Keratinocyte (primary cell): ENCODE data around the gene AQR. TPM values are rescaled to one million over a fixed set of nuclear protein-coding genes. Genes with fewer than 3 reads are reported as not detected.

Experiments
- DNase-seq: peaks from one replicate; pipeline ENCODE4 v3.0.0-alpha.2; 2011; ENCODE audit warnings: low read depth, missing footprints, low spot score
- FAIRE-seq: peaks from 2 replicates; lab custom pipeline; 2011; peaks lifted over from hg19 to GRCh38; lab: Jason Lieb, UNC
- H2AFZ ChIP-seq: 2 replicates; pipeline ENCODE4 v1.6.0; 2012; ENCODE audit warnings: low read length, control low read depth, inconsistent platforms; ENCODE audit not compliant: control insufficient read depth
- H3K27ac ChIP-seq: 2 replicates; pipeline ENCODE4 v1.5.1; 2011; ENCODE audit warnings: low read length; ENCODE audit not compliant: control insufficient read depth, insufficient read depth
- H3K27me3 ChIP-seq: 3 replicates; pipeline ENCODE4 v1.6.0; 2011; ENCODE audit warnings: low read length; ENCODE audit not compliant: control insufficient read depth, insufficient read depth; ENCODE audit errors: extremely low read depth
- H3K36me3 ChIP-seq, 2 experiments: 2 replicates in 1 of 2; 3 replicates in 1 of 2; pipeline ENCODE4 v1.5.1; 2011; ENCODE audit warnings: low read length in 2 of 2, mild to moderate bottlenecking in 1 of 2; ENCODE audit not compliant: control insufficient read depth in 2 of 2, insufficient read depth in 2 of 2; ENCODE audit errors: extremely low read depth in 1 of 2
- H3K4me1 ChIP-seq: 3 replicates; pipeline ENCODE4 v1.5.1; 2011; ENCODE audit warnings: low read length; ENCODE audit not compliant: control insufficient read depth, insufficient read depth; ENCODE audit errors: extremely low read depth
- H3K4me2 ChIP-seq: 3 replicates; pipeline ENCODE4 v1.6.0; 2011; ENCODE audit warnings: low read depth, low read length; ENCODE audit not compliant: control insufficient read depth, insufficient read depth; ENCODE audit errors: extremely low read depth
- H3K4me3 ChIP-seq, 3 experiments: fragments of 200-600 bp in 1 of 3; sonication (generic) in 1 of 3; 2 replicates in 2 of 3; 3 replicates in 1 of 3; pipeline ENCODE4 v1.5.1; 2011 to 2016; ENCODE audit warnings: low read length in 3 of 3, mild to moderate bottlenecking in 3 of 3, control low read depth in 2 of 3, inconsistent platforms in 1 of 3, low read depth in 1 of 3, mixed read lengths in 1 of 3, mixed run types in 1 of 3, moderate library complexity in 1 of 3; ENCODE audit not compliant: control insufficient read depth in 2 of 3, insufficient read depth in 2 of 3; ENCODE audit errors: extremely low read depth in 1 of 3
- H3K79me2 ChIP-seq: 2 replicates; pipeline ENCODE4 v1.6.0; 2012; ENCODE audit warnings: low read length; ENCODE audit not compliant: control insufficient read depth, insufficient read depth
- H3K9ac ChIP-seq: 3 replicates; pipeline ENCODE4 v1.6.0; 2011; ENCODE audit warnings: low read length; ENCODE audit not compliant: control insufficient read depth, insufficient read depth; ENCODE audit errors: extremely low read depth
- H3K9me1 ChIP-seq: 3 replicates; pipeline ENCODE4 v1.6.0; 2011; ENCODE audit warnings: low read length; ENCODE audit not compliant: control insufficient read depth, insufficient read depth; ENCODE audit errors: extremely low read depth
- H3K9me3 ChIP-seq: 2 replicates; pipeline ENCODE4 v1.5.1; 2012; ENCODE audit warnings: low read depth, low read length; ENCODE audit not compliant: control insufficient read depth
- H4K20me1 ChIP-seq: 3 replicates; pipeline ENCODE4 v1.6.0; 2011; ENCODE audit warnings: low read length; ENCODE audit not compliant: control insufficient read depth, insufficient read depth; ENCODE audit errors: extremely low read depth
- CTCF ChIP-seq, 3 experiments: IDR thresholded peaks in 1 of 3; conservative IDR thresholded peaks in 1 of 3; optimal IDR thresholded peaks in 1 of 3; 2 replicates in 2 of 3; 3 replicates in 1 of 3; pipeline versions ENCODE3 to v1.5.1; 2011; ENCODE audit warnings: low read length in 3 of 3, mild to moderate bottlenecking in 3 of 3, moderate library complexity in 2 of 3, control low read depth in 1 of 3, inconsistent platforms in 1 of 3; ENCODE audit not compliant: insufficient read depth in 2 of 3; ENCODE audit errors: extremely low read depth in 1 of 3
- EZH2 ChIP-seq: IDR thresholded peaks from one replicate; pipeline ENCODE4 v1.6.1; 2012; ENCODE audit warnings: inconsistent platforms, mild to moderate bottlenecking, low read length, moderate library complexity
- dilution Hi-C: fragments of 300-500 bp; cut with MboI; formaldehyde crosslinking; loops from one replicate; pipeline ENCODE4 v1.7.0; 2020; ENCODE audit warnings: low sequenced_read_pairs; ENCODE audit not compliant: extremely low pct_ligation_motif_present
- polyA plus RNA-seq, 5 experiments: library from polyadenylated mRNA; depleted of rRNA in 3 of 5; stranded (reverse) in 3 of 5; stranded (forward) in 1 of 5; unstranded in 1 of 5; fragments of >200 nt; gene quantifications; 1 replicate in 1 of 5; 2 replicates in 3 of 5; 3 replicates in 1 of 5; pipeline versions ENCODE4 v1.2.1 to v1.2.3, GENCODE V29; 2011 to 2012; ENCODE audit warnings: missing spikeins in 2 of 5, low read depth in 1 of 5, low replicate concordance in 1 of 5

The AQR gene
- polyA plus RNA-seq, 1 donor (not counting 4 experiments of a cell fraction or from before 2014, with no cell fraction given): 28.2 TPM

- no peaks in the 10 kb centered on the region for H3K79me2 ChIP-seq
- no peak overlapping the region for H3K27ac ChIP-seq
- DNase-seq (no peak), FAIRE-seq (no peak)
- no peaks in the 10 kb centered on the region for H3K9me1 ChIP-seq
- H3K4me1 ChIP-seq: peaks cover 6% of the 10 kb centered on the region
- no peaks in the 10 kb centered on the region for H3K27me3 ChIP-seq
- dilution Hi-C loops: no loop called here
- TF ChIP-seq CTCF (optimal IDR thresholded peaks at IDR 0.05 in 1 of 3, IDR thresholded peaks at IDR 0.05 in 1 of 3, conservative IDR thresholded peaks at IDR 0.05 in 1 of 3; ENCODE audit: extremely low read depth in 1 of 3, insufficient read depth in 2 of 3, low read length in 3 of 3) (no peak), EZH2 (no peak)
- H3K9me3 ChIP-seq: no peaks in the 10 kb centered on the region
- H3K9ac ChIP-seq: no peak overlapping the region
- H3K4me3 ChIP-seq: no peak overlapping the region
- H3K36me3 ChIP-seq: peaks cover 0 to 1% of the 10 kb centered on the region in 2 experiments
- no peak overlapping the region for H3K4me2 ChIP-seq
- no peaks in the 10 kb centered on the region for H4K20me1 ChIP-seq
- H2AFZ ChIP-seq: no peak overlapping the region
Observed at GRCh38 chr15:34851751-34852150, 117.8 kb downstream of the AQR start.

- FAIRE-seq (no peak), DNase-seq (no peak)
- Histone ChIP-seq H3K4me3 (no peak overlapping the region), H3K4me2 (no peak overlapping the region), H3K27me3 (no peaks in the 10 kb centered on the region), H3K9ac (no peak overlapping the region), H2AFZ (no peak overlapping the region), H3K4me1 (peaks cover 4% of the 10 kb centered on the region), H3K36me3 (no peaks in the 10 kb centered on the region), H3K27ac (no peak overlapping the region), H4K20me1 (no peaks in the 10 kb centered on the region), H3K9me1 (no peaks in the 10 kb centered on the region), H3K79me2 (no peaks in the 10 kb centered on the region), H3K9me3 (no peaks in the 10 kb centered on the region)
- dilution Hi-C loops: no loop called here
- TF ChIP-seq CTCF (optimal IDR thresholded peaks at IDR 0.05 in 1 of 3, IDR thresholded peaks at IDR 0.05 in 1 of 3, conservative IDR thresholded peaks at IDR 0.05 in 1 of 3; ENCODE audit: extremely low read depth in 1 of 3, insufficient read depth in 2 of 3, low read length in 3 of 3): no peak
- TF ChIP-seq EZH2: no peak
Observed at GRCh38 chr15:34851007-34851406, 118.5 kb downstream of the AQR start.
